Activated naive CD4-positive, alpha-beta T cell treated with anti-CD3 and anti-CD28 coated beads for 36 hours (primary cell): ENCODE results near the gene ACTL7A. TPM values are rescaled to one million over a fixed set of nuclear protein-coding genes. Genes with fewer than 3 reads are reported as not detected.

Source experiments
- CTCF ChIA-PET: fragments of 350-600 bp; sonication (Branson Sonifier 250); formaldehyde crosslinking; loops from one replicate; lab custom pipeline; 2021; ENCODE audit warnings: antibody characterized with exemption; lab: Charles Lee
- DNase-seq: peaks from one replicate; pipeline ENCODE4 v3.0.0-alpha.2; 2020
- H3K27ac Mint-ChIP-seq: one replicate; pipeline ENCODE4 v1.8.0; 2021; ENCODE audit warnings: mild to moderate bottlenecking, mixed read lengths
- H3K27me3 Mint-ChIP-seq: one replicate; pipeline ENCODE4 v1.8.0; 2021; ENCODE audit warnings: low read depth, mixed read lengths
- H3K36me3 Mint-ChIP-seq: one replicate; pipeline ENCODE4 v1.8.0; 2021; ENCODE audit warnings: low read depth, mixed read lengths
- H3K4me1 Mint-ChIP-seq: one replicate; pipeline ENCODE4 v1.8.0; 2021; ENCODE audit warnings: low read depth, mixed read lengths
- H3K4me3 Mint-ChIP-seq: one replicate; pipeline ENCODE4 v1.8.0; 2021; ENCODE audit warnings: mild to moderate bottlenecking, moderate library complexity, mixed read lengths
- H3K9me3 Mint-ChIP-seq: one replicate; pipeline ENCODE4 v1.8.0; 2021; ENCODE audit warnings: mixed read lengths
- intact Hi-C: fragments of 100-400 bp; cut with micrococcal nuclease; formaldehyde crosslinking; loops from one replicate; pipeline ENCODE4 v1.15.1; 2023
- total RNA-seq, 2 experiments: library from RNA; stranded (reverse); gene quantifications; one replicate each; pipeline ENCODE4 v1.2.3, GENCODE V29; 2021

ACTL7A gene
- total RNA-seq, 2 experiments from 2014 or later: not detected

DNA sequence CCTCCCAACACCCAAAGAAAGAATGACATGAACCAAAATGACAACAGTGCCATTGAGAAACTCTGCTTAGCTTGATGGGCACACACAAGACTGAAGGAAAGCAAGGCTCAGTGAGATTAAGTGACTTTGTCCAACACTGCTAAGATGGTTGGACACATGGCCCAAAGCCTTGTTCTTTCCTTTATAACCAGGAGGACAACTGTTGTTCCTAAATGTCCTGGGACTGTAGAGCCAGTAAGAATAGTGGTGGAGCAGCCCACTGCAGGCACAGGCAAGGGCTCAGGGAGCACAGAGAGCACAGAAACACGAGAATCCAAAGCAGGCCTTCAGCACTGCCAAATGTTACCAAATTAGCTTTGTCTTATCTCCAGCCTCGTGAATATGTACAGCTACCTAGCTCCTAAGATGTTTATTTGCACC lies 3.9 kb downstream of the ACTL7A start:
- CTCF ChIA-PET: no interaction called here
- intact Hi-C loops: no loop called here
- H3K27ac Mint-ChIP-seq: no peak overlapping the region
- H3K4me1 Mint-ChIP-seq: no peaks in the 10 kb centered on the region
- H3K36me3 Mint-ChIP-seq: peaks cover 30% of the 10 kb centered on the region
- no peak for DNase-seq
- H3K9me3 Mint-ChIP-seq: no peaks in the 10 kb centered on the region
- no peaks in the 10 kb centered on the region for H3K27me3 Mint-ChIP-seq
- H3K4me3 Mint-ChIP-seq: no peak overlapping the region

DNA sequence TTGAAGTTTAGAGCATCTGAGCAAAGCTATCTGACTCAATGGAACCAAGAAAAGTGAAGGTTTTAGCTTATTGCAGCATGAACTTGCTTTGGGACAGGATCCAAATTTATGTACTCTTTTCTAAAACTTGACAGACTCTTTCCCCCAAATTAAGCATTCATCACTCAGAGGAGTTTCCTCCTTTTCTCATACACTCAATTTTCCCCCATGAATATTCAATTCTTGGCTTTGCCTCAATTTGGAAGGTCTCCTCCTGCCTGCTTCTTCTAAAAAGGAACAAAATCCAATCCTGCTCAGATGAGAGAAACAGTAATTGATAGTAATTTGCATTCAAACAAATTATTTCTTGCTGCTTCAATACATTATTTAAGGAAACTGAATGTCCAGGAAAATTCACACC lies 5.0 kb downstream of the ACTL7A start:
- H3K4me1 Mint-ChIP-seq: no peaks in the 10 kb centered on the region
- H3K27ac Mint-ChIP-seq: no peak overlapping the region
- no peaks in the 10 kb centered on the region for H3K9me3 Mint-ChIP-seq
- no peak for DNase-seq
- no peak overlapping the region for H3K4me3 Mint-ChIP-seq
- intact Hi-C loops: no loop called here
- CTCF ChIA-PET: no interaction called here
- H3K36me3 Mint-ChIP-seq: peaks cover 39% of the 10 kb centered on the region
- no peaks in the 10 kb centered on the region for H3K27me3 Mint-ChIP-seq

DNA sequence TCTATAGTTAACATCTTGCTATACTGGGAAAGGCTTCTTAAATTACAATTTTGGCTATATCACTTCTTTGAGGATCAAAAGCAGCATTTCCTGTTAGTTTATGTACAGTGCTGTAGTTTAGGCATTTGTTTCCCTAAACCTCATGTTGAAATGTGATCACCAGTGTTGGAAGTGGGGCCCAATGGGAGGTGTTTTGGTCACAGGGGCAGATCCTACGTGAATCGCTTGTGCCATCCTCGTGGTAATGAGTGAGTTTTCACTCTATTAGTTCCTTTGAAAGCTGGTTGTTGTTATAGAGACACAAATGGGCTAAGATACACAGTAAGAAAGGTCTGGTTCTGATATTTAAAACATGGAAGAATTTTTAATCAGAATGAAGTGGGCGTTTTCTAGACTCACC lies 5.8 kb downstream of the ACTL7A start:
- DNase-seq: no peak
- H3K9me3 Mint-ChIP-seq: no peaks in the 10 kb centered on the region
- H3K27me3 Mint-ChIP-seq: no peaks in the 10 kb centered on the region
- CTCF ChIA-PET: no interaction called here
- H3K36me3 Mint-ChIP-seq: peaks cover 44% of the 10 kb centered on the region
- intact Hi-C loops: no loop called here
- no peaks in the 10 kb centered on the region for H3K4me1 Mint-ChIP-seq
- H3K27ac Mint-ChIP-seq: no peak overlapping the region
- H3K4me3 Mint-ChIP-seq: no peak overlapping the region

DNA sequence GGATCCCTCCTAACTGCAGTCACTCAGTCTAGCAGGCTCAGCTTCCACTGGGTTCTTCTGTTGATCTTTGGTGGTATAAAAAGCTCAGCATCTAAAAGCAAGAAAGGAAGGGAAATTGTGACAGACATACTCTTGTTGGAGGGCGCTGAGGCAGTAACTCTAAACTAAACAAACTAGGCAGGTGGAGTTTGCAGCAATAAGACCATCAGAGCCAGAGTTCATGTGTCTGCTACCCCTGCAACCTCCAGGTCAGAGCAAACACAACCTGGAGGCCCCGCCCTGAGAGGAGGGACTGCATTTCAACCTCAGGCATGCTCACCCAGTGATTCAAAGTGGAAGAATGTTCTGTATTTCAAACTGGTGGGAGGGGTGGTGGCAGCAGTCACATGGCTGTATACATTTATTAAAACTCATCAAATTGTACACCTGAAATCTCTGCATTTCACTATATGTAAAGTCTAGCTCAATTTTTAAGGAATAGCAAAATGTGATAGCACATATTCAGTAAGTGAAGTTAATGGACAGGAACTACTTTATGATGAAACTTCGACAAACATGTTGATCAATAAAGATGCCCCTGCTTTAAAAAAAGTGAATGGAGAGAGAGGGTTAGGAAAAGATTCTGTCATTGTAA lies 7.1 kb downstream of the ACTL7A start:
- intact Hi-C loops: no loop called here
- Mint-ChIP-seq H3K4me3 (no peak overlapping the region), H3K36me3 (peaks cover 54% of the 10 kb centered on the region), H3K27ac (no peak overlapping the region), H3K27me3 (no peaks in the 10 kb centered on the region), H3K9me3 (no peaks in the 10 kb centered on the region), H3K4me1 (peaks cover under 1% of the 10 kb centered on the region)
- no peak for DNase-seq
- CTCF ChIA-PET: no interaction called here

DNA sequence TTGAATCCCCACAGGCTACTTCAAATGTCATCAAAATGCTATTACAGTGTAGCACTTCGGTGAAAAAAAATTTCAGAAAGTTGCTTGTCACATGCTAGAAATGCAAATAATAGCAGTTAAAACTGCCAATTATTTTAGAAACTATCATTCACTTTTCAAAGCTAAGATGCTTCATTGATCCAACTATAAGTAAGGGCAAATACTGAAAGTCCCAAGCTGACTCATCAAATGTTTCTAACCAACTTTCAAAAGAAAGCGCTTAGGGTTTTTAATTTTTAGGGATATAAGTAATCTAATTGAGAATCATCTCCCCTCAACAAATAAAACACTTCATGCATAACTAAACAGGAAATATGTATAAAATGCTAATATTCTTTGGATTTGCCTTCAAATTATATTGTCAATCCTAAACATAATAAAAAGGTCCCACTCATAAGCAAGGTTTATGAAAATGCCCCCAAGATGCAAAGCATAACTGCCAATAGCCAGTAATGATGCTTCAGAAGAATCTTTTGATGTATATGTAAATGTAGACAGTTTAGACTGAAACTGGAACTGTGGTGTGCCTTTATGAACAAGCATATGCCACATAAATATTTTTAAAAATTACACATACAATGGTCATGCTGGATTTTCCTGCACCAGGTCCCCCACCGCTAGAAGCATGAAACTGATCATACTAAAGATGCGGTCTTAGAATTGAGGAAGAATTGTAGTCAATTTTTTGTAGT lies 12.2 kb downstream of the ACTL7A start:
- intact Hi-C loops: no loop called here
- H3K4me1 Mint-ChIP-seq: peaks cover 6% of the 10 kb centered on the region
- no peaks in the 10 kb centered on the region for H3K27me3 Mint-ChIP-seq
- no peak overlapping the region for H3K27ac Mint-ChIP-seq
- CTCF ChIA-PET: no interaction called here
- H3K9me3 Mint-ChIP-seq: no peaks in the 10 kb centered on the region
- no peak overlapping the region for H3K4me3 Mint-ChIP-seq
- DNase-seq: no peak
- H3K36me3 Mint-ChIP-seq: peaks cover 69% of the 10 kb centered on the region

DNA sequence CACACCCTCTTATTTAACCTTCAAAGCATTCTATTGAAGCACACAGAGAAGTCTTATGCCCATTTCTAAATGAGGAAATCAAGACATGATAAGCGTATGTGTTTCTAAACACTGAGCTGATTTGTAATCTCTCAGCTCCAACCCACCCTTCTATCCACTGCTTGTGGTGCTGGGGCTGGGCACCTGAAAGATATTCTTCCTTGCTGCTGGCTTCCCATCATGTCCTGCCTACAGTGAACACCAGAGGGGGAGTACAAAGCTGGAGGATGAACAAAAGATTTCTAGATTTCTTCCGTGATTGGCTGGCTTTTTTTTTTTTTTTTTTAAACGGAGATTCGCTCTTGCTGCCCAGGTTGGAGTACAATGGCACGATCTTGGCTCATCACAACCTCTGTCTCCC lies 14.4 kb downstream of the ACTL7A start:
- no peak for DNase-seq
- peaks cover 62% of the 10 kb centered on the region for H3K36me3 Mint-ChIP-seq
- H3K9me3 Mint-ChIP-seq: no peaks in the 10 kb centered on the region
- H3K27ac Mint-ChIP-seq: no peak overlapping the region
- no peak overlapping the region for H3K4me3 Mint-ChIP-seq
- peaks cover 6% of the 10 kb centered on the region for H3K4me1 Mint-ChIP-seq
- CTCF ChIA-PET: no interaction called here
- intact Hi-C loops: no loop called here
- H3K27me3 Mint-ChIP-seq: no peaks in the 10 kb centered on the region

DNA sequence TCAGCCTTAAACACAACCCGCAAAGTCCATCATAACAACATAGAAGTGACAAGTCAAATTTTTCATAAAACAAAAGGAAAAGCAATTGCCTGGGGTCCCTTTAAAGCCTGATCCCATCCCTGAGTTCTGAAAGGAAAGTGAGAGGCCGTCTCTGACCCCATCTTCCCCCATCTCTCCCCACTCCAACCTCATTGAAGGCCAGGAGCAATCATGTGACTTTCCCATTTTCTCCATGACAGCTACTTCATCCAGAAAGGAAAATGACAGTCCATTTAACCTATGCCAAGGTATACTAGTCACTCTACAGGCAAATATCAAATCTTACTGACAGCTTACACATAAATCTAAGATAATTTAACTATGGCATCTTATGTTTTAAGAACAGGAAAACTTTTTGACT lies 15.5 kb downstream of the ACTL7A start:
- intact Hi-C loops: no loop called here
- no peak overlapping the region for H3K27ac Mint-ChIP-seq
- CTCF ChIA-PET: no interaction called here
- peaks cover 6% of the 10 kb centered on the region for H3K4me1 Mint-ChIP-seq
- H3K27me3 Mint-ChIP-seq: no peaks in the 10 kb centered on the region
- H3K4me3 Mint-ChIP-seq: no peak overlapping the region
- H3K9me3 Mint-ChIP-seq: no peaks in the 10 kb centered on the region
- peaks cover 57% of the 10 kb centered on the region for H3K36me3 Mint-ChIP-seq
- DNase-seq: no peak

DNA sequence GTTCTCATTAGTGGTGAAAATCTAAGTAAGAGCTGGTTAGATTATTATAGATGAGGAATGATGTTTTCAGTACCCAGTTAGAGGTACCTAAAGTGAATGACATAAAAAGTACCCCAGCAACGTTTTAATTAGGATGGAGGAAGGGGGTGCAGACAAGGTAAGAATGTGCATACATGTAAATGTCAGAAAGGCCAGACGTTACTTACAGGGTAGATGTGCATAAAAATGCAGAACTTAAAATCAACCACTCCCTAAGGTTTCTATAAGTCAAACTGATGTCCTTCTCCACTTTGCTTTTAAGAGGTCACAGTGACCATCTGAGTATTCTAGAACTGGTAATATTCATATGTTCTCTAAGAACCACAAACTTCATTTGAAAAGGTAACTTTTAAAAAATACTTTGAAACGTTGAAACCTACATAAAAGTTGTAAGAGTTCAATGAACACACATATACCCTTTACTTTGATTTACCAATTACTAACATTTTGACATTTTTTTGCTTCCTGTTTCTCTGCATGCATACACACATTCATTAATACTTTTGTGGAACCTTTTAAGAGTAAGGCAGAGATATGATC lies 18.8 kb downstream of the ACTL7A start:
- Mint-ChIP-seq H3K4me1 (peaks cover 8% of the 10 kb centered on the region), H3K27me3 (no peaks in the 10 kb centered on the region), H3K9me3 (no peaks in the 10 kb centered on the region), H3K27ac (no peak overlapping the region), H3K4me3 (no peak overlapping the region), H3K36me3 (peaks cover 42% of the 10 kb centered on the region)
- intact Hi-C loops: no loop called here
- CTCF ChIA-PET: no interaction called here
- DNase-seq: no peak

DNA sequence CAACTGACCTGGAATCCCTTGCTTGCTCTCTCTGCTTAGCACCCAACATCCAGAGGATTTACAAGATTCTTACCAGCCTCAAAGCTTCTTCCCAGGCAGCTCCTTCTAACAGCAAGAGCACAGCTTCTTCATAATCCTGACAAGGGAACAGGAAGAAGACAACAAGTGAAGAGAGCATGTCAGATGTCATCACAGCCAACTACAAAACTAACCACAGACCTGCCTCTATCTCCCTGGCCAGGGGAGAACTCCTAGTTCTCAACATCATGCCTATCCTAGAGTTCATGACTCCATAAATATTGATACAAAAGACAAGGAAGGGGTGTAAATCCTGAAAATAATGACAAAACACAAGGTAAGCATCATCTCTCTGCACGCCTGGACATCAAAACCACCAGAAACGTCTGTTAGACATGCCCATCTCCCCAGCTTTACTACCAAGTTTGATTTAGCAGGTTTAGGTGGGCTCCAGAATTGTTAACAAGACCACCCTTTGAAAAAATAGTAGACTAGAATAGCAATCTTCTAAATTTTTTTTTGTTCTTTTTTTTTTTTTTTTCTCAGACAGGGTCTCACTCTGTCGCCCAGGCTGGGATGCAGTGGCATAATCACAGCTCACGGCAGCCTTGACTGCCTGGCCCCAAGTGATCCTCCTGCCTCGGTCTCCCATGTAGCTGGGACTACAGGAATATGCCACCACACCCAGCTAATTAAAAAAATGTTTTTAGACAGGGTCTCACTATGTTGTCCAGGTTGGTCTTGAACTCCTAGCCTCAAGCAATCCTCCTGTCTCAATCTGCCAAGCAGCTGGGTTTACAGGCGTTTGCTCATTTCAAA lies 20.2 kb downstream of the ACTL7A start:
- intact Hi-C loops: no loop called here
- H3K27ac Mint-ChIP-seq: no peak overlapping the region
- no peaks in the 10 kb centered on the region for H3K27me3 Mint-ChIP-seq
- H3K4me3 Mint-ChIP-seq: no peak overlapping the region
- H3K4me1 Mint-ChIP-seq: peaks cover 17% of the 10 kb centered on the region
- no peaks in the 10 kb centered on the region for H3K9me3 Mint-ChIP-seq
- H3K36me3 Mint-ChIP-seq: peaks cover 38% of the 10 kb centered on the region
- CTCF ChIA-PET: no interaction called here
- no peak for DNase-seq

DNA sequence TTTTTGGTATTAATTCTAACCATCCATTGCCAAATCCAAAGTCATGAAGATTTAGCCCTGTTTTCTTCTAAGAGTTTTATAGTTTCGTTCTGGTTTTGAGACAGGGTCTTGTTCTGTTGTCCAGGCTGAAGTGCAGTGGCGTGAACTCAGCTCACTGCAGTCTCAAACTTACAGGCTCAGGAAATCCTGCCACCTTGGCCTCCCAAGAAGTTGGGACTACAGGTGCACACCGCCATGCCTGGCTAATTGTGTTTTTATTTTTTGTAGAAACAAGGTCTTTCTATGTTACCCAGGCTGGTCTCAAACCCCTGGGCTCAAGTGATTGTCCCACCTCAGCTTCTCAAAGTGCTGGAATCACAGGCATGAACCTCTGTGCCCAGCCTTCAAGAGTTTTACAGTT lies 21.0 kb downstream of the ACTL7A start:
- peaks cover 17% of the 10 kb centered on the region for H3K4me1 Mint-ChIP-seq
- CTCF ChIA-PET: interaction anchor here (0.8 kb wide), 1 partner anchor 1746 kb away, joined by 3 read pairs; no protein-coding TSS in a partner anchor
- H3K27ac Mint-ChIP-seq: no peak overlapping the region
- no peak overlapping the region for H3K4me3 Mint-ChIP-seq
- intact Hi-C loops: no loop called here
- H3K9me3 Mint-ChIP-seq: no peaks in the 10 kb centered on the region
- no peak for DNase-seq
- no peaks in the 10 kb centered on the region for H3K27me3 Mint-ChIP-seq
- H3K36me3 Mint-ChIP-seq: peaks cover 34% of the 10 kb centered on the region

DNA sequence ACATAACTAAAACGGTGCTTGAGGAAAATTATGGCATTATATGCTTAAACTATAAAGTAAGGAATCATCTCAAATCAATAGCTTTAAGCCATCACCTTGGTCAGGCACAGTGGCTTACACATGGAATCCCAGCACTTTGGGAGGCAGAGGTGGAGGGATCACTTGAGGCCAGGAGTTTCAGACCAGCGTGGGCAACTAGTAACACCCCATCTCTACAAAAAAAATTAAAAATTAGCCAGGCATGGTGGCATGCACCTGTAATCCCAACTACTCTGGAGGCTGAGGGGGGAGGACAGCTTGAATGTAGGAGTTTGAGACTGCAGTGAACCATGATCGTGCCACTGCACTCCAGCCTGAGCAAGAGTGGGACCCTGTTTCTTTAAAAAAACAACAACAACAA lies 22.6 kb downstream of the ACTL7A start:
- DNase-seq: no peak
- CTCF ChIA-PET: no interaction called here
- H3K4me3 Mint-ChIP-seq: no peak overlapping the region
- H3K36me3 Mint-ChIP-seq: peaks cover 24% of the 10 kb centered on the region
- no peaks in the 10 kb centered on the region for H3K9me3 Mint-ChIP-seq
- H3K4me1 Mint-ChIP-seq: peaks cover 17% of the 10 kb centered on the region
- no peak overlapping the region for H3K27ac Mint-ChIP-seq
- H3K27me3 Mint-ChIP-seq: no peaks in the 10 kb centered on the region
- intact Hi-C loops: loop anchor here (2.0 kb wide), 2 partner anchors 24 to 42 kb away; no protein-coding TSS in a partner anchor

DNA sequence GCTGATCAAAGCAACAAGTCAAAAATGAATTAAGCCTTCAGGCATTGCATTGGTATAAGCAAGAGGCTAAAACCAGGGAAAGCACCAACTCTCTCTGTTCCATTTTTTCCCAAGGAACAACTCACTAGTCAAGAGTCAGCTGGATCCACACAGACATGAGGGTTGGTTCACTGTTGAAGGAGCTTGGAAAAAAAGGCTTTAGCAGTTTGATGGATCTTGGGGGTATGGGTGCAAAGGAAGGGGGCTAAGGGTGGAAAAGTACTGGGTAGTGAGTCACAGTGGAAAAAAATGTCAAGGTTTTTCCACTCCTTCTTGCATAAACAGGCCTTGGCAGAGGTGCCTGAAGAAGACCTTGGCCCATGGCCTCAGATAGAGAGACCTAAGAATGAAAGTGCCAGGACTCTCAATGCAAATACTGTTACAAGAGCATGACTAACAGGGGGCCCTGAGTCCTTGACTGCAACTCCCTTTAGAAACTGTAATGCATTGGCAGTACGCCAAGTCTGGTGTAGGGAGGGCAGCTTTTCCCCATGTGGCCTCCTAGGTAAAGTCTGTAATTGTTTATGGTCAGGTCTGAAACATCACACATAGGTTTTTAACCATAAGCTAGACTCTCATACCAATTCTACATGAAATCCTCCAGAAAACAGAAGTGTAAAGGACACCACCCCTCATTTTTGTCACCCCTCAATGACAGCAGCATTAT lies 23.7 kb downstream of the ACTL7A start:
- H3K4me3 Mint-ChIP-seq: peak overlapping the region; percentile 2
- no peaks in the 10 kb centered on the region for H3K9me3 Mint-ChIP-seq
- CTCF ChIA-PET: interaction anchor here (0.7 kb wide), 1 partner anchor 67 kb away, joined by 3 read pairs; no protein-coding TSS in a partner anchor
- peak; percentile 86 for DNase-seq
- intact Hi-C loops: loop anchor here (1.0 to 2.0 kb wide), 8 partner anchors 25 to 1643 kb away; partner anchors contain the start of genes ABITRAM, ELP1 and EPB41L4B
- peaks cover 19% of the 10 kb centered on the region for H3K4me1 Mint-ChIP-seq
- H3K36me3 Mint-ChIP-seq: peaks cover 28% of the 10 kb centered on the region
- H3K27me3 Mint-ChIP-seq: no peaks in the 10 kb centered on the region
- peak overlapping the region; percentile 77 for H3K27ac Mint-ChIP-seq
